K562 (cell line): Measurements from ENCODE around the gene ESPL1. TPM values are rescaled to one million over a fixed set of nuclear protein-coding genes. Genes with fewer than 3 reads are reported as not detected.

Source experiments
- ATF6 ChIP-seq: sonication (generic); formaldehyde crosslinking; IDR thresholded peaks from 2 replicates; pipeline ENCODE4 v1.4.0; 2020; ENCODE audit warnings: mild to moderate bottlenecking, missing genetic modification reagents
- CBFA2T3 ChIP-seq: fragments of 450-650 bp; IDR thresholded peaks from 2 replicates; pipeline ENCODE4 v1.6.1; 2017
- ELF1 ChIP-seq: fragments of 200-800 bp; sonication (Bioruptor generic); IDR thresholded peaks from 2 replicates; pipeline ENCODE4 v1.6.1; 2016; ENCODE audit warnings: missing genetic modification characterization, missing compliant biosample characterization
- ETV1 ChIP-seq: fragments of 450-650 bp; conservative IDR thresholded peaks from 2 replicates; pipeline ENCODE4 v1.6.1; 2016; ENCODE audit warnings: missing genetic modification characterization, control low read depth, low read depth, missing compliant biosample characterization
- FOXK2 ChIP-seq, 2 experiments: fragments of 450-650 bp; IDR thresholded peaks in 1 of 2; conservative IDR thresholded peaks in 1 of 2; 2 replicates each; pipeline ENCODE4 v1.6.1; 2016; ENCODE audit warnings: low read depth in 2 of 2, mild to moderate bottlenecking in 1 of 2
- FOXP4 ChIP-seq: sonication (generic); formaldehyde crosslinking; IDR thresholded peaks from 2 replicates; pipeline ENCODE4 v1.8.0; 2022; ENCODE audit warnings: mild to moderate bottlenecking, missing genetic modification reagents, borderline replicate concordance
- HMBOX1 ChIP-seq: sonication (generic); IDR thresholded peaks from 2 replicates; pipeline ENCODE4 v1.6.1; 2016
- KAT7 ChIP-seq: sonication (generic); formaldehyde crosslinking; IDR thresholded peaks from 2 replicates; pipeline ENCODE4 v1.8.0; 2022; ENCODE audit warnings: missing genetic modification reagents, mild to moderate bottlenecking, borderline replicate concordance
- MLX ChIP-seq, 2 experiments: fragments of 450-650 bp in 1 of 2; sonication (generic) in 1 of 2; formaldehyde crosslinking; conservative IDR thresholded peaks; 2 replicates each; pipeline versions ENCODE4 v1.4.0 to v1.8.1; 2020 to 2022; ENCODE audit warnings: mild to moderate bottlenecking in 1 of 2, missing genetic modification reagents in 1 of 2
- MTA3 ChIP-seq: fragments of 450-650 bp; formaldehyde crosslinking; IDR thresholded peaks from 2 replicates; pipeline ENCODE4 v1.6.1; 2017; ENCODE audit warnings: mild to moderate bottlenecking, borderline replicate concordance
- PCBP2 ChIP-seq: fragments of 200-400 bp; formaldehyde crosslinking; IDR thresholded peaks from 2 replicates; pipeline ENCODE4 v1.6.1; 2018; ENCODE audit warnings: low read length, low read depth, mild to moderate bottlenecking, moderate library complexity; ENCODE audit not compliant: poor library complexity, severe bottlenecking
- PYGO2 ChIP-seq: fragments of 450-650 bp; IDR thresholded peaks from 2 replicates; pipeline ENCODE4 v1.6.1; 2016; ENCODE audit warnings: mild to moderate bottlenecking, missing genetic modification characterization, moderate library complexity, missing compliant biosample characterization
- RBBP5 ChIP-seq: fragments of 200-600 bp; sonication (generic); IDR thresholded peaks from 2 replicates; pipeline ENCODE4 v1.6.1; 2012; ENCODE audit warnings: borderline replicate concordance, mild to moderate bottlenecking, low read length, control low read depth, inconsistent platforms; ENCODE audit not compliant: insufficient read depth, poor library complexity, severe bottlenecking
- SIN3A ChIP-seq, 2 experiments: fragments of 150-350 bp in 1 of 2; IDR thresholded peaks; 2 replicates each; pipeline ENCODE4 v1.6.1; 2011 to 2016; ENCODE audit warnings: borderline replicate concordance in 2 of 2, low read depth in 2 of 2, low read length in 2 of 2, mild to moderate bottlenecking in 2 of 2, moderate library complexity in 2 of 2; ENCODE audit not compliant: control insufficient read depth in 1 of 2
- TCF15 ChIP-seq: fragments of 250-450 bp; sonication (Bioruptor Pico); IDR thresholded peaks from 2 replicates; pipeline ENCODE4 v1.8.0; 2022; ENCODE audit warnings: moderate library complexity, mild to moderate bottlenecking, inconsistent platforms
- ZBTB1 ChIP-seq: sonication (generic); formaldehyde crosslinking; IDR thresholded peaks from 2 replicates; pipeline ENCODE4 v1.8.1; 2023; ENCODE audit warnings: missing genetic modification reagents, low read depth, mild to moderate bottlenecking, borderline replicate concordance
- ZBTB2 ChIP-seq: fragments of 450-650 bp; IDR thresholded peaks from 2 replicates; pipeline ENCODE4 v1.6.1; 2016; ENCODE audit warnings: antibody characterized with exemption
- ZNF12 ChIP-seq: sonication (generic); formaldehyde crosslinking; IDR thresholded peaks from 2 replicates; pipeline ENCODE4 v1.4.0; 2020; ENCODE audit warnings: mild to moderate bottlenecking, missing genetic modification reagents
- polyA plus RNA-seq, 8 experiments: library from polyadenylated mRNA; depleted of rRNA in 4 of 8; stranded (reverse) in 5 of 8; unstranded in 3 of 8; fragments of >200 nt; fragmentation: Nextera tagmentation in 2 of 8; fragmentation: Illumina TruSeq in 1 of 8; extraction: Ambion mirVana in 2 of 8; extraction: Trizol in 1 of 8; gene quantifications; 2 replicates each; pipeline versions ENCODE4 v1.2.1 to v1.2.3, GENCODE V29; 2011 to 2014; ENCODE audit warnings: inconsistent platforms in 1 of 8, missing spikeins in 1 of 8
- total RNA-seq, 7 experiments: library from RNA; depleted of rRNA in 6 of 7; stranded (reverse); fragments of >200 nt in 6 of 7; fragmentation: Illumina TruSeq in 2 of 7; extraction: Trizol in 2 of 7; gene quantifications; 2 replicates each; pipeline versions ENCODE4 v1.2.1 to v1.2.3, GENCODE V29; 2011 to 2021; ENCODE audit warnings: low replicate concordance in 1 of 7

The ESPL1 gene
- total and polyA plus RNA-seq, 9 of the 15 experiments (the other 6 are each of a cell fraction or from before 2014, with no cell fraction given) = 1.2 to 55.0 (median 18.7) TPM

GRCh38 chr12:53252349-53252916 is 15.7 kb upstream of the ESPL1 start (continued):
- TF ChIP-seq FOXP4 (CRISPR knock-in tag) (no peak), PCBP2 (no peak), SIN3A (IDR thresholded peaks at IDR 0.05; ENCODE audit: borderline replicate concordance in 2 of 2, control insufficient read depth in 1 of 2, low read depth in 2 of 2, low read length in 2 of 2) (peak in 1 of 2 experiments; percentile 57; a peak in 1 of 4 replicates), ATF6 (CRISPR knock-in tag) (0 out of 2 replicates have a peak, but pooled peaks have one; percentile 35), ETV1 (tag) (0 out of 2 replicates have a peak, but pooled peaks have one; percentile 1), FOXK2 (conservative IDR thresholded peaks at IDR 0.05 in 1 of 2, IDR thresholded peaks at IDR 0.05 in 1 of 2; ENCODE audit: low read depth in 2 of 2) (peak in 1 of 2 experiments; percentile 6; a peak in 1 of 4 replicates), RBBP5 (peak; percentile 16), HMBOX1 (no peak), CBFA2T3 (no peak), PYGO2 (no peak), ZNF12 (CRISPR knock-in tag) (0 out of 2 replicates have a peak, but pooled peaks have one; percentile 49), ELF1 (tag) (0 out of 2 replicates have a peak, but pooled peaks have one; percentile 63), ZBTB2 (peak; percentile 7; the same call in 1 of the 2 replicates), MTA3 (no peak), ZBTB1 (CRISPR knock-in tag) (no peak), TCF15 (CRISPR knock-in tag) (no peak), MLX (CRISPR knock-in tag; conservative IDR thresholded peaks at IDR 0.05) (no peak), KAT7 (CRISPR knock-in tag) (0 out of 2 replicates have a peak, but pooled peaks have one; percentile 54)
